IMR-90 (cell line): ENCODE measurements around the gene CHGA. TPM values are rescaled to one million over a fixed set of nuclear protein-coding genes. Genes with fewer than 3 reads are reported as not detected.

ENCODE experiments used
- ATAC-seq: fragments of 200-7000 bp; cut with Tn5 transposase; 2 replicates; pipeline ENCODE4 v1.9.1; 2020; ENCODE audit warnings: low read depth, mild to moderate bottlenecking, moderate library complexity
- BruUV-seq: library from RNA; stranded (reverse); fragments of 400-500 nt; replicated peaks from 2 replicates; lab custom pipeline; 2021; lab: Mats Ljungman, UMichigan
- CTCF ChIA-PET: fragments of 300-600 bp; formaldehyde crosslinking; extraction: SDS; loops from one replicate; lab custom pipeline; 2021; ENCODE audit warnings: antibody characterized with exemption; lab: Yijun Ruan, JAX
- POLR2A ChIA-PET: fragments of 300-600 bp; sonication (Branson Sonifier 250); formaldehyde crosslinking; loops from one replicate; lab custom pipeline; 2022; ENCODE audit warnings: antibody characterized with exemption; ENCODE audit not compliant: unreplicated experiment; lab: Charles Lee
- DNase-seq: peaks from one replicate; pipeline ENCODE4 v3.0.0; 2013
- H2AFZ ChIP-seq: replicated peaks from 2 replicates; pipeline ENCODE3; 2013; ENCODE audit warnings: low read length, mild to moderate bottlenecking; ENCODE audit not compliant: poor library complexity
- H2AK5ac ChIP-seq: 2 replicates; pipeline ENCODE4 v1.6.1; 2013; ENCODE audit warnings: low read depth, low read length, inconsistent platforms
- H2AK9ac ChIP-seq: replicated peaks from 2 replicates; pipeline ENCODE3; 2013; ENCODE audit warnings: mild to moderate bottlenecking, low read depth, low read length, moderate library complexity; ENCODE audit not compliant: poor library complexity
- H2BK120ac ChIP-seq: 2 replicates; pipeline ENCODE4 v1.6.1; 2013; ENCODE audit warnings: low read depth, low read length, inconsistent platforms
- H2BK15ac ChIP-seq: 3 replicates; pipeline ENCODE4 v1.6.1; 2013; ENCODE audit warnings: low read depth, low read length, inconsistent platforms
- H2BK20ac ChIP-seq: 2 replicates; pipeline ENCODE4 v1.6.1; 2013; ENCODE audit warnings: low read depth, mild to moderate bottlenecking, inconsistent platforms, low read length, moderate library complexity
- H2BK5ac ChIP-seq: 2 replicates; pipeline ENCODE4 v1.6.1; 2013; ENCODE audit warnings: mild to moderate bottlenecking, low read depth, low read length, inconsistent platforms; ENCODE audit not compliant: poor library complexity, severe bottlenecking
- H3K14ac ChIP-seq: replicated peaks from 2 replicates; pipeline ENCODE4 v1.6.1; 2013; ENCODE audit warnings: low read depth, low read length, inconsistent platforms
- H3K18ac ChIP-seq: 2 replicates; pipeline ENCODE4 v1.6.1; 2013; ENCODE audit warnings: low read depth, low read length, control low read depth
- H3K23ac ChIP-seq: 2 replicates; pipeline ENCODE4 v1.6.1; 2013; ENCODE audit warnings: low read depth, low read length, inconsistent platforms
- H3K27ac ChIP-seq: 2 replicates; pipeline ENCODE4 v1.5.1; 2013; ENCODE audit warnings: mild to moderate bottlenecking, control low read depth, low read length; ENCODE audit not compliant: insufficient read depth
- H3K27me3 ChIP-seq: 2 replicates; pipeline ENCODE4 v1.6.1; 2013; ENCODE audit warnings: low read length; ENCODE audit not compliant: control insufficient read depth, insufficient read depth
- H3K36me3 ChIP-seq: 2 replicates; pipeline ENCODE4 v1.6.1; 2013; ENCODE audit warnings: low read length, mixed read lengths; ENCODE audit not compliant: control insufficient read depth, insufficient read depth
- H3K4ac ChIP-seq: 2 replicates; pipeline ENCODE4 v1.6.1; 2013; ENCODE audit warnings: low read depth, low read length, inconsistent platforms
- H3K4me1 ChIP-seq: 2 replicates; pipeline ENCODE4 v1.6.1; 2013; ENCODE audit warnings: low read length, mixed read lengths; ENCODE audit not compliant: control insufficient read depth, insufficient read depth
- H3K4me2 ChIP-seq: 2 replicates; pipeline ENCODE4 v1.6.1; 2013; ENCODE audit warnings: low read depth, mild to moderate bottlenecking, control low read depth, low read length, moderate library complexity
- H3K4me3 ChIP-seq: 2 replicates; pipeline ENCODE4 v1.5.1; 2013; ENCODE audit warnings: low read depth, mild to moderate bottlenecking, control low read depth, low read length, moderate library complexity; ENCODE audit not compliant: insufficient read depth
- H3K56ac ChIP-seq: 2 replicates; pipeline ENCODE4 v1.6.1; 2013; ENCODE audit warnings: low read length, inconsistent platforms; ENCODE audit not compliant: insufficient read depth; ENCODE audit errors: extremely low read depth
- H3K79me1 ChIP-seq, 2 experiments: 2 replicates each; pipeline ENCODE4 v1.6.1; 2013; ENCODE audit warnings: low read length in 2 of 2, inconsistent platforms in 1 of 2, low read depth in 1 of 2
- H3K9ac ChIP-seq: 2 replicates; pipeline ENCODE4 v1.6.1; 2013; ENCODE audit warnings: low read depth, low read length, control low read depth
- H3K9me1 ChIP-seq: 2 replicates; pipeline ENCODE4 v1.6.1; 2013; ENCODE audit warnings: low read length, inconsistent platforms; ENCODE audit not compliant: insufficient read depth
- H3K9me3 ChIP-seq: 2 replicates; pipeline ENCODE4 v1.6.1; 2013; ENCODE audit warnings: low read length; ENCODE audit not compliant: control insufficient read depth, insufficient read depth
- H4K20me1 ChIP-seq: 2 replicates; pipeline ENCODE4 v1.6.1; 2013; ENCODE audit warnings: low read length, inconsistent platforms; ENCODE audit not compliant: insufficient read depth
- H4K5ac ChIP-seq: 2 replicates; pipeline ENCODE4 v1.6.1; 2013; ENCODE audit warnings: mild to moderate bottlenecking, low read depth, low read length, control low read depth
- H4K8ac ChIP-seq, 2 experiments: 2 replicates each; pipeline ENCODE4 v1.6.1; 2013; ENCODE audit warnings: low read depth in 2 of 2, low read length in 2 of 2, control low read depth in 1 of 2, inconsistent platforms in 1 of 2
- H4K91ac ChIP-seq: 2 replicates; pipeline ENCODE4 v1.6.1; 2013; ENCODE audit warnings: low read depth, low read length, inconsistent platforms; ENCODE audit not compliant: insufficient read depth
- CEBPB ChIP-seq: IDR thresholded peaks from 2 replicates; pipeline ENCODE4 v1.6.1; 2012; ENCODE audit warnings: low read depth, low read length, improper control_type of control experiment
- CHD1 ChIP-seq: IDR thresholded peaks from 2 replicates; pipeline ENCODE4 v1.6.1; 2012; ENCODE audit warnings: low read depth, low read length, improper control_type of control experiment
- MAFK ChIP-seq: IDR thresholded peaks from 2 replicates; pipeline ENCODE4 v1.6.1; 2012; ENCODE audit warnings: low read depth, low read length, improper control_type of control experiment
- WGBS, 2 experiments: methylation state at CpG; one replicate each; pipeline versions ENCODE4 v1.1.5 to v1.1.7; 2013; ENCODE audit warnings: missing lambda C conversion rate in 2 of 2; ENCODE audit not compliant: insufficient read length in 1 of 2; ENCODE audit errors: extremely low coverage in 2 of 2; 5-methylcytosine and 5-hydroxymethylcytosine counted together
- dilution Hi-C: fragments of 300-500 bp; cut with HindIII; formaldehyde crosslinking; loops from one replicate; pipeline ENCODE4 v1.14.3; 2018; ENCODE audit warnings: low sequenced_read_pairs; ENCODE audit not compliant: unreplicated experiment
- in situ Hi-C: fragments of 300-500 bp; cut with MboI; formaldehyde crosslinking; loops from 3 replicates; pipeline ENCODE4 v1.14.3; 2019; ENCODE audit warnings: low sequenced_read_pairs, inconsistent platforms, mixed read lengths
- intact Hi-C: fragments of 100-400 bp; cut with micrococcal nuclease; formaldehyde crosslinking; loops from 2 replicates; pipeline ENCODE4 v1.10.0; 2022
- polyA plus RNA-seq, 3 experiments: library from polyadenylated mRNA; depleted of rRNA; stranded (reverse); fragments of >200 nt; gene quantifications; 2 replicates each; pipeline ENCODE4 v1.2.3, GENCODE V29; 2012; ENCODE audit warnings: low replicate concordance in 1 of 3
- total RNA-seq: library from RNA; depleted of rRNA; stranded (reverse); fragments of >200 nt; gene quantifications from 2 replicates; pipeline ENCODE4 v1.2.3, GENCODE V29; 2012

Gene CHGA
- total and polyA plus RNA-seq, 2 of the 4 experiments (the other 2 are of a cell fraction) = not detected

DNA sequence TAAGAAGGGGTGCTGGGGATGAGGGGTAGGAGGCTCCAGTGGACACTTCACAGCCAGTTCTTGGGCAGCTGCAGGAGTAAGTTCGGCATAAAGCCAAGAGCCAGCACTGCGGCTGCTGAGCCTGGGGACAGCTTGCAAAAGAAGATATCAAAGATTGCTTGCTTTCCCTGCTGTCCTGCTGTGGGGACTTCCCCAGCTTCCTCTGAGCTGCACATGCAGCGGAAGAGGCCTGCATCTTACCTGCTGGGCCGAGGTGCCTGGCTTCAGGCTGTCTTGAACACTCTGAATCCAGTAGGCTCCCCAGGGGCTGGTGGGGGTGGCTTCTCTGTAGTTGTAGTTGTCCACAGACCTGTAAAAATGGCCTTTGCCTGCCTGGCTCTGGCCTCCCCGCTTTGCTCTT is 1.3 kb downstream of the CHGA start:
- Histone ChIP-seq H2BK120ac (no peak overlapping the region), H3K9ac (no peak overlapping the region), H2AK9ac (no peak overlapping the region), H4K8ac (no peak overlapping the region), H3K14ac (no peak overlapping the region), H3K4me3 (no peak overlapping the region), H3K23ac (no peak overlapping the region), H2BK15ac (no peak overlapping the region), H3K9me1 (no peaks in the 10 kb centered on the region; the same call in 1 of the 2 replicates), H4K5ac (no peak overlapping the region), H4K91ac (no peak overlapping the region), H3K4me1 (no peaks in the 10 kb centered on the region), H3K79me1 (no peaks in the 10 kb centered on the region), H2BK20ac (no peak overlapping the region), H3K18ac (no peak overlapping the region), H3K36me3 (no peaks in the 10 kb centered on the region), H2AFZ (no peak overlapping the region), H3K56ac (no peak overlapping the region), H4K20me1 (no peaks in the 10 kb centered on the region), H2AK5ac (no peak overlapping the region), H3K4me2 (no peak overlapping the region), H3K9me3 (no peaks in the 10 kb centered on the region), H3K27ac (no peak overlapping the region), H3K27me3 (peaks cover 17% of the 10 kb centered on the region; the same call in 1 of the 2 replicates), H3K4ac (no peak overlapping the region), H2BK5ac (no peak overlapping the region)
- TF ChIP-seq MAFK (no peak), CEBPB (no peak), CHD1 (no peak)
- intact Hi-C loops (no loop called here), dilution Hi-C loops (no loop called here), in situ Hi-C loops (no loop called here)
- CTCF ChIA-PET = no interaction called here
- ATAC-seq = no peak
- 77% methylated on average over 2 of the region's 5 CpGs; no CpG with 5 or more reads in 1 of the 2 experiments for WGBS, 2 experiments
- no TSS peak for BruUV-seq
- POLR2A ChIA-PET = no interaction called here
- no peak for DNase-seq
